ENCODE data around the gene SOCS4. TPM values are rescaled to one million over a fixed set of nuclear protein-coding genes. Genes with fewer than 3 reads are reported as not detected.

The SOCS4 gene
- total and polyA plus RNA-seq, 2 of the 13 experiments (the other 11 are each of a cell fraction or from before 2014, with no cell fraction given) = 4.0 to 10.0 TPM

DNA sequence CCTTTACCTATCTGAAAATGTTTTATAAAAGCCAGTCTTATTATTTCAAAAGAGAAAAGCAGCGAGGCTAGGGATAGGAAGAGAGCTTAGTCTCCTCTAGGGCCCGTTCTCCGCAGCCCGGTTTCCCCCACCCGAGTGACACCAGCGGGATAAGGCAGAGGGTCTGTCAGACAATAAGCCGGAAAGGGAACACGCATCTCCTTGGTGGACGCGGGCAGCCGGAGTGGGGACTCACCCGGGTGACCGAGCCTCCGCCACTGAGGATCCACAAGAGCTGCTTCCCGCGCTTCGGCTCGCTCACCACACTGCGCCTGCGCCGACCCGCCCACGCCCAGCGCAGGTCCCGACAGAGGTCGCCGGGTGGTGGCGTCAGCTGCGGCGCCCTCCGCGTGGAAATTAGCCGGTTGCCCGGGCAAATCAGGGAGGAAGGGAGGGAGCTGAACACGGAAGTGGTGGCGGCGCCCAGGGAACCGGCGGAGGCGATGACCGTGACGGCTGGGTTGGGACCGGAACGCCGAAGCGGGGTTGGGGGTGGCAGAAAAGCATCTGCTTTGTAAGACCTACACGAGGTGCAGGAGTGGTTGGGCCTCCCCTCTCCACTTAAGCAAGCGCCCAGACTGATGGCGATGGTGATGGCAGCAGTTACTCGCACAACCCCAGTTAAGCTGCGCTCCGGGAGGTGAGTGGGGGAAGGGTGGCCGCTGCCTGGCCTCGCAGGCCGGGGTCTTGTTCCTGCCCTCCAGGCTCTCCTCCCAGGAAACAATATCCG, at the start of gene SOCS4, which contains the start of gene WDHD1 (continued):
- TF ChIP-seq, protein P1, sequence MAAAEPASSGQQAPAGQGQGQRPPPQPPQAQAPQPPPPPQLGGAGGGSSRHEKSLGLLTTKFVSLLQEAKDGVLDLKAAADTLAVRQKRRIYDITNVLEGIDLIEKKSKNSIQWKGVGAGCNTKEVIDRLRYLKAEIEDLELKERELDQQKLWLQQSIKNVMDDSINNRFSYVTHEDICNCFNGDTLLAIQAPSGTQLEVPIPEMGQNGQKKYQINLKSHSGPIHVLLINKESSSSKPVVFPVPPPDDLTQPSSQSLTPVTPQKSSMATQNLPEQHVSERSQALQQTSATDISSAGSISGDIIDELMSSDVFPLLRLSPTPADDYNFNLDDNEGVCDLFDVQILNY (CRISPR knock-in tag; conservative IDR thresholded peaks at IDR 0.05) = peak; percentile 94
- TF ChIP-seq, protein P2, sequence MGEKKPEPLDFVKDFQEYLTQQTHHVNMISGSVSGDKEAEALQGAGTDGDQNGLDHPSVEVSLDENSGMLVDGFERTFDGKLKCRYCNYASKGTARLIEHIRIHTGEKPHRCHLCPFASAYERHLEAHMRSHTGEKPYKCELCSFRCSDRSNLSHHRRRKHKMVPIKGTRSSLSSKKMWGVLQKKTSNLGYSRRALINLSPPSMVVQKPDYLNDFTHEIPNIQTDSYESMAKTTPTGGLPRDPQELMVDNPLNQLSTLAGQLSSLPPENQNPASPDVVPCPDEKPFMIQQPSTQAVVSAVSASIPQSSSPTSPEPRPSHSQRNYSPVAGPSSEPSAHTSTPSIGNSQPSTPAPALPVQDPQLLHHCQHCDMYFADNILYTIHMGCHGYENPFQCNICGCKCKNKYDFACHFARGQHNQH (CRISPR knock-in tag; IDR thresholded peaks at IDR 0.05) = peak; percentile 93
- TF ChIP-seq PPARG (CRISPR knock-in tag; conservative IDR thresholded peaks at IDR 0.05) (peak; percentile 49), NFRKB (IDR thresholded peaks at IDR 0.05) (no peak), ZNF605 (CRISPR knock-in tag; IDR thresholded peaks at IDR 0.05) (peak; percentile 87), HCFC1 (IDR thresholded peaks at IDR 0.05; ENCODE audit: low read depth, low read length) (peak; percentile 56), ZNF615 (CRISPR knock-in tag; IDR thresholded peaks at IDR 0.05; ENCODE audit: borderline replicate concordance) (no peak), SMC3 (IDR thresholded peaks at IDR 0.05; ENCODE audit: low read length) (no peak), SP1 (IDR thresholded peaks at IDR 0.05) (no peak), SP1 (CRISPR knock-in tag; IDR thresholded peaks at IDR 0.05) (peak; percentile 91), MAFG (CRISPR knock-in tag; IDR thresholded peaks at IDR 0.05) (no peak), MAFF (IDR thresholded peaks at IDR 0.05; ENCODE audit: low read depth, low read length) (no peak), SIN3A (IDR thresholded peaks at IDR 0.05; ENCODE audit: borderline replicate concordance, low read depth, low read length) (peak; percentile 98), STAG1 (CRISPR knock-in tag; IDR thresholded peaks at IDR 0.05) (no peak), U2AF1 (optimal IDR thresholded peaks at IDR 0.05; ENCODE audit: low read depth, low read length) (peak; percentile 62), PHF20 (CRISPR knock-in tag; IDR thresholded peaks at IDR 0.05) (peak; percentile 93), CHCHD3 (CRISPR knock-in tag; IDR thresholded peaks at IDR 0.05) (peak; percentile 95)
- TF ChIP-seq, protein P3, sequence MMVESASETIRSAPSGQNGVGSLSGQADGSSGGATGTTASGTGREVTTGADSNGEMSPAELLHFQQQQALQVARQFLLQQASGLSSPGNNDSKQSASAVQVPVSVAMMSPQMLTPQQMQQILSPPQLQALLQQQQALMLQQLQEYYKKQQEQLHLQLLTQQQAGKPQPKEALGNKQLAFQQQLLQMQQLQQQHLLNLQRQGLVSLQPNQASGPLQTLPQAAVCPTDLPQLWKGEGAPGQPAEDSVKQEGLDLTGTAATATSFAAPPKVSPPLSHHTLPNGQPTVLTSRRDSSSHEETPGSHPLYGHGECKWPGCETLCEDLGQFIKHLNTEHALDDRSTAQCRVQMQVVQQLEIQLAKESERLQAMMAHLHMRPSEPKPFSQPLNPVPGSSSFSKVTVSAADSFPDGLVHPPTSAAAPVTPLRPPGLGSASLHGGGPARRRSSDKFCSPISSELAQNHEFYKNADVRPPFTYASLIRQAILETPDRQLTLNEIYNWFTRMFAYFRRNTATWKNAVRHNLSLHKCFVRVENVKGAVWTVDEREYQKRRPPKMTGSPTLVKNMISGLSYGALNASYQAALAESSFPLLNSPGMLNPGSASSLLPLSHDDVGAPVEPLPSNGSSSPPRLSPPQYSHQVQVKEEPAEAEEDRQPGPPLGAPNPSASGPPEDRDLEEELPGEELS (CRISPR knock-in tag; IDR thresholded peaks at IDR 0.05) = no peak
- TF ChIP-seq, protein P4, sequence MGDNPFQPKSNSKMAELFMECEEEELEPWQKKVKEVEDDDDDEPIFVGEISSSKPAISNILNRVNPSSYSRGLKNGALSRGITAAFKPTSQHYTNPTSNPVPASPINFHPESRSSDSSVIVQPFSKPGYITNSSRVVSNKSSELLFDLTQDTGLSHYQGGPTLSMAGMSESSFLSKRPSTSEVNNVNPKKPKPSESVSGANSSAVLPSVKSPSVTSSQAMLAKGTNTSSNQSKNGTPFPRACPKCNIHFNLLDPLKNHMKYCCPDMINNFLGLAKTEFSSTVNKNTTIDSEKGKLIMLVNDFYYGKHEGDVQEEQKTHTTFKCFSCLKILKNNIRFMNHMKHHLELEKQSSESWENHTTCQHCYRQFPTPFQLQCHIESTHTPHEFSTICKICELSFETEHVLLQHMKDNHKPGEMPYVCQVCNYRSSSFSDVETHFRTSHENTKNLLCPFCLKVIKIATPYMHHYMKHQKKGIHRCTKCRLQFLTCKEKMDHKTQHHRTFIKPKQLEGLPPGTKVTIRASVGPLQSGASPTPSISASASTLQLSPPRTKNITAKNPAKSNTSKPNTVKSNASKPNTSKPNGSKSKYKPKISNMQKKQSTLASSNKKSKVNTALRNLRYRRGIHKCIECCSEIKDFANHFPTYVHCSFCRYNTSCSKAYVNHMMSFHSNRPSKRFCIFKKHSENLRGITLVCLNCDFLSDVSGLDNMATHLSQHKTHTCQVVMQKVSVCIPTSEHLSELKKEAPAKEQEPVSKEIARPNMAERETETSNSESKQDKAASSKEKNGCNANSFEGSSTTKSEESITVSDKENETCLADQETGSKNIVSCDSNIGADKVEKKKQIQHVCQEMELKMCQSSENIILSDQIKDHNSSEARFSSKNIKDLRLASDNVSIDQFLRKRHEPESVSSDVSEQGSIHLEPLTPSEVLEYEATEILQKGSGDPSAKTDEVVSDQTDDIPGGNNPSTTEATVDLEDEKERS (CRISPR knock-in tag; IDR thresholded peaks at IDR 0.05) = no peak
- TF ChIP-seq, protein P5, sequence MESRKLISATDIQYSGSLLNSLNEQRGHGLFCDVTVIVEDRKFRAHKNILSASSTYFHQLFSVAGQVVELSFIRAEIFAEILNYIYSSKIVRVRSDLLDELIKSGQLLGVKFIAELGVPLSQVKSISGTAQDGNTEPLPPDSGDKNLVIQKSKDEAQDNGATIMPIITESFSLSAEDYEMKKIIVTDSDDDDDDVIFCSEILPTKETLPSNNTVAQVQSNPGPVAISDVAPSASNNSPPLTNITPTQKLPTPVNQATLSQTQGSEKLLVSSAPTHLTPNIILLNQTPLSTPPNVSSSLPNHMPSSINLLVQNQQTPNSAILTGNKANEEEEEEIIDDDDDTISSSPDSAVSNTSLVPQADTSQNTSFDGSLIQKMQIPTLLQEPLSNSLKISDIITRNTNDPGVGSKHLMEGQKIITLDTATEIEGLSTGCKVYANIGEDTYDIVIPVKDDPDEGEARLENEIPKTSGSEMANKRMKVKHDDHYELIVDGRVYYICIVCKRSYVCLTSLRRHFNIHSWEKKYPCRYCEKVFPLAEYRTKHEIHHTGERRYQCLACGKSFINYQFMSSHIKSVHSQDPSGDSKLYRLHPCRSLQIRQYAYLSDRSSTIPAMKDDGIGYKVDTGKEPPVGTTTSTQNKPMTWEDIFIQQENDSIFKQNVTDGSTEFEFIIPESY (CRISPR knock-in tag; IDR thresholded peaks at IDR 0.05) = no peak
